Suprapubic skin (tissue), 4 donors: ENCODE data around the gene TRIM71. TPM values are rescaled to one million over a fixed set of nuclear protein-coding genes. Genes with fewer than 3 reads are reported as not detected.

Source experiments
- DNase-seq, 2 donors: peaks; one replicate each; pipeline ENCODE4 v3.0.0-alpha.2; 2019; ENCODE audit warnings: low spot score in 2 of 2
- H3K27ac ChIP-seq: fragments of 200-600 bp; sonication (generic); one replicate; pipeline ENCODE4 v1.5.1; 2019
- H3K27me3 ChIP-seq: fragments of 200-600 bp; sonication (generic); one replicate; pipeline ENCODE4 v1.5.1; 2019
- H3K36me3 ChIP-seq: fragments of 200-600 bp; sonication (generic); one replicate; pipeline ENCODE4 v1.5.1; 2019
- H3K4me1 ChIP-seq: fragments of 200-600 bp; sonication (generic); one replicate; pipeline ENCODE4 v1.5.1; 2019
- H3K4me3 ChIP-seq: fragments of 200-600 bp; sonication (generic); one replicate; pipeline ENCODE4 v1.5.1; 2019; ENCODE audit warnings: mild to moderate bottlenecking
- H3K9me3 ChIP-seq: fragments of 200-600 bp; sonication (generic); one replicate; pipeline ENCODE4 v1.5.1; 2019
- EP300 ChIP-seq: sonication (generic); formaldehyde crosslinking; IDR thresholded peaks from one replicate; pipeline ENCODE4 v1.6.1; 2017; ENCODE audit warnings: antibody characterized with exemption
- POLR2A ChIP-seq, 2 donors: fragments of 450-650 bp; IDR thresholded peaks; one replicate each; pipeline ENCODE4 v1.6.1; 2017; ENCODE audit warnings: antibody characterized with exemption in 2 of 2, mild to moderate bottlenecking in 2 of 2, moderate library complexity in 2 of 2
- POLR2AphosphoS5 ChIP-seq, 3 donors: sonication (generic); formaldehyde crosslinking; IDR thresholded peaks; one replicate each; pipeline ENCODE4 v1.6.1; 2017; ENCODE audit warnings: antibody characterized with exemption in 3 of 3
- WGBS: methylation state at CpG from one replicate; pipeline ENCODE4 v1.1.5; 2018; 5-methylcytosine and 5-hydroxymethylcytosine counted together
- total RNA-seq, 4 donors: library from RNA; depleted of rRNA; stranded (reverse); fragments of >200 nt; gene quantifications; one replicate each; pipeline ENCODE4 v1.1.0, GENCODE V29; 2016
- TF ChIP-seq, protein P1 (sequence below), 2 donors: fragments of 200-600 bp in 1 of 2; fragments of 450-650 bp in 1 of 2; sonication (generic) in 1 of 2; IDR thresholded peaks; one replicate each; pipeline ENCODE4 v1.5.1; 2016 to 2019; ENCODE audit warnings: antibody characterized with exemption in 2 of 2, mild to moderate bottlenecking in 1 of 2, moderate library complexity in 1 of 2

The TRIM71 gene
- total RNA-seq, 4 donors from 2014 or later = not detected

DNA sequence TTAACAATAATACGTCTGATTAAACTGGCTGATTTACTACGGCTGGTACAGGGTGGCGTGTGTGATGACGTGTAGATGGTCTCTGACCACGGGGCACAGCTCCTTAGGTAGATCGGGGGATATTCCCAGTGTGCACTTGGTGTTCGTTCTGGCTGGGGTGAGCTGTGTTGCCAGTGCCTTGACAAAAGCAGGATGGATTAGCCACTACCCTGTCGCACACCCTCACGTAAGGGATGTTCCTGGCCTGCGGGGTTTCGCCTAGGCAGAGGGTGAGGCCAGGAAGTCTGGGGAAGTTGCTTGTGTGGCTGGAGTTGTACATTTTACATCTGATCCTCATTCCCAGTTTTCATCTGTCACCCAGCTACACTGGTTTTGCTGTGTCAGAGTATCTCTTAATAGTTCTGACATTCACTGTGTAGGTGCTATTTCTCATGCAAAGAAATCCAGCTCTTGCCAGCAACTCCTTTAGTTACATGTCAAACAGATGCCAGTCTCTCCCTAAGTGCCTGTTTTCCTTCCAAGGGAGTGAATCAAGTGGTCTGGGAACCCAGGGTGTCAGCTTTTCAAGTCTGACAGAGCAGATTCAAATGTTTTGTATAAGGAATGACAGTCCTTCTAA, 67.6 kb downstream of the TRIM71 start:
- no peaks in the 10 kb centered on the region for H3K4me1 ChIP-seq
- TF ChIP-seq POLR2A (IDR thresholded peaks at IDR 0.05) (no peak), POLR2AphosphoS5 (IDR thresholded peaks at IDR 0.05) (no peak), EP300 (no peak)
- TF ChIP-seq, protein P1, sequence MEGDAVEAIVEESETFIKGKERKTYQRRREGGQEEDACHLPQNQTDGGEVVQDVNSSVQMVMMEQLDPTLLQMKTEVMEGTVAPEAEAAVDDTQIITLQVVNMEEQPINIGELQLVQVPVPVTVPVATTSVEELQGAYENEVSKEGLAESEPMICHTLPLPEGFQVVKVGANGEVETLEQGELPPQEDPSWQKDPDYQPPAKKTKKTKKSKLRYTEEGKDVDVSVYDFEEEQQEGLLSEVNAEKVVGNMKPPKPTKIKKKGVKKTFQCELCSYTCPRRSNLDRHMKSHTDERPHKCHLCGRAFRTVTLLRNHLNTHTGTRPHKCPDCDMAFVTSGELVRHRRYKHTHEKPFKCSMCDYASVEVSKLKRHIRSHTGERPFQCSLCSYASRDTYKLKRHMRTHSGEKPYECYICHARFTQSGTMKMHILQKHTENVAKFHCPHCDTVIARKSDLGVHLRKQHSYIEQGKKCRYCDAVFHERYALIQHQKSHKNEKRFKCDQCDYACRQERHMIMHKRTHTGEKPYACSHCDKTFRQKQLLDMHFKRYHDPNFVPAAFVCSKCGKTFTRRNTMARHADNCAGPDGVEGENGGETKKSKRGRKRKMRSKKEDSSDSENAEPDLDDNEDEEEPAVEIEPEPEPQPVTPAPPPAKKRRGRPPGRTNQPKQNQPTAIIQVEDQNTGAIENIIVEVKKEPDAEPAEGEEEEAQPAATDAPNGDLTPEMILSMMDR (IDR thresholded peaks at IDR 0.05) = no peak
- no peaks in the 10 kb centered on the region for H3K9me3 ChIP-seq
- DNase-seq = no peak
- no peak overlapping the region for H3K27ac ChIP-seq
- no peaks in the 10 kb centered on the region for H3K27me3 ChIP-seq
- H3K4me3 ChIP-seq = no peak overlapping the region
- WGBS = 92% methylated on average over 11 of the region's 11 CpGs
- no peaks in the 10 kb centered on the region for H3K36me3 ChIP-seq

DNA sequence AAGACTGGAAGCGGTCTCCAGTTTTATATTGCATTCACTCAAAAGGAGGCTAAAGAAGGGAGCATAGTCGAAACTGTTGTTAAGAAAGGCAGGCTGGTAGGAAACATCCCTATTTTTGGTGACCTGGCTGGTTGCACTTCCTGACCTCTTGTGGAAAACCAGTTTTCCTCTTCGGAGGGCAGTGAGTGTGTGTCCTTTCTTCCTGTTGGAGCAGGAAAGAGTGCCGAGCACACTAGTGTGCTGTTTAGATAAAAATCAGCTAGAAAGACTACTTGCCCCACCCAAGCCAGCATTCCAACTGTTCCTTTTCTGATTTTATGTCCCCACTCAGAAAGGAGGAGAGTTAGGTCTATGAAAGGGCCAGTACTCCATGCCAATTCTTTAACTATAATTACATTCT, 68.5 kb downstream of the TRIM71 start:
- DNase-seq = no peak
- no peaks in the 10 kb centered on the region for H3K27me3 ChIP-seq
- no peaks in the 10 kb centered on the region for H3K9me3 ChIP-seq
- H3K36me3 ChIP-seq = no peaks in the 10 kb centered on the region
- H3K4me1 ChIP-seq = no peaks in the 10 kb centered on the region
- whole genome bisulfite sequencing = 66% methylated on average over 4 of the region's 4 CpGs
- H3K4me3 ChIP-seq = no peak overlapping the region
- no peak overlapping the region for H3K27ac ChIP-seq
- no peak for TF ChIP-seq POLR2A (IDR thresholded peaks at IDR 0.05)
- TF ChIP-seq EP300 = no peak
- no peak for TF ChIP-seq POLR2AphosphoS5 (IDR thresholded peaks at IDR 0.05)
- TF ChIP-seq, protein P1 (IDR thresholded peaks at IDR 0.05) = no peak

DNA sequence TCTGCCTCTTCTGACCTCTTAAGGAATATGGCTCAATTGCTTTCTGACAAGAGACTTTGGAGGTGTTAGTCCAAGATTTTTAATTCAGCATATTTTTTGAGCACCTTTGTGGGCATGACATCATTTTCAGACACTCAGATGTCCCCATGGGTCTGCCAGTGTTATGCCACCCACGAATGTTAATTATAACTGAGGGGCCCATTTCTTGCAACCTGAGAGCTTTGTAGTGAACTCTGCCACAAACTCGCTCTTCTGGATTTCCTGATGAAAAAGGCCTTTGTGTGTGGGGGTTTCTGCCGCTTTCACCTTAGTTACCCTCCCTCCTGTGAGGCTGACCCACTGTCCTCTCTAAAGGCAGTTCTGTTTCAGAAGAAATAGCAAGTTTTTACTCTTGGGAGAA, 69.1 kb downstream of the TRIM71 start:
- Histone ChIP-seq H3K36me3 (no peaks in the 10 kb centered on the region), H3K27ac (no peak overlapping the region), H3K9me3 (no peaks in the 10 kb centered on the region), H3K4me1 (no peaks in the 10 kb centered on the region), H3K4me3 (no peak overlapping the region), H3K27me3 (no peaks in the 10 kb centered on the region)
- DNase-seq = no peak
- TF ChIP-seq POLR2AphosphoS5 (IDR thresholded peaks at IDR 0.05) (no peak), POLR2A (IDR thresholded peaks at IDR 0.05) (no peak), EP300 (no peak)
- TF ChIP-seq, protein P1 (IDR thresholded peaks at IDR 0.05) = no peak
- WGBS = 73% methylated on average over 3 of the region's 3 CpGs

DNA sequence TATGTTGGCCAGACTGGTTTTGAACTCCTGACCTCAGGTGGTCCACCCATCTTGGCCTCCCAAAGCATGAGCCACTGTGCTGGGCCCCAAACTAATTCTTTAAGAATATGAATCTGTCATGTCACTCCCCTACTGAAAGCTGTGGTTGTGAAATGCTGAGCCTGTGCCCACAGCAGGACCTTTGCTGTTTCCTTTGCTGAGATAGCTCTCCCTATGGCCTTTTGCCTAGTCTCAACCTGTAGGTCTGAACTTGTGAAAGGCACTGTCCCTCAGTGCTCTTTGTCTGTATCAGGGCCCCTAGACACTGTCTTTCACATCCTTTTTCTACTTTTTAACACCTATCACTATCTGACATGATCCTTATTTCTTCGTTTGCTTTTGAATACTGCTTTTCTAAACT, 70.9 kb downstream of the TRIM71 start:
- no peak overlapping the region for H3K4me3 ChIP-seq
- no peak for DNase-seq
- peaks cover 2% of the 10 kb centered on the region for H3K27me3 ChIP-seq
- no peaks in the 10 kb centered on the region for H3K9me3 ChIP-seq
- H3K4me1 ChIP-seq = no peaks in the 10 kb centered on the region
- 88% methylated on average over 1 of the region's 1 CpG for WGBS
- H3K27ac ChIP-seq = no peak overlapping the region
- no peaks in the 10 kb centered on the region for H3K36me3 ChIP-seq
- TF ChIP-seq POLR2AphosphoS5 (IDR thresholded peaks at IDR 0.05) = no peak
- TF ChIP-seq POLR2A (IDR thresholded peaks at IDR 0.05) = no peak
- TF ChIP-seq, protein P1 (IDR thresholded peaks at IDR 0.05) = no peak
- no peak for TF ChIP-seq EP300

DNA sequence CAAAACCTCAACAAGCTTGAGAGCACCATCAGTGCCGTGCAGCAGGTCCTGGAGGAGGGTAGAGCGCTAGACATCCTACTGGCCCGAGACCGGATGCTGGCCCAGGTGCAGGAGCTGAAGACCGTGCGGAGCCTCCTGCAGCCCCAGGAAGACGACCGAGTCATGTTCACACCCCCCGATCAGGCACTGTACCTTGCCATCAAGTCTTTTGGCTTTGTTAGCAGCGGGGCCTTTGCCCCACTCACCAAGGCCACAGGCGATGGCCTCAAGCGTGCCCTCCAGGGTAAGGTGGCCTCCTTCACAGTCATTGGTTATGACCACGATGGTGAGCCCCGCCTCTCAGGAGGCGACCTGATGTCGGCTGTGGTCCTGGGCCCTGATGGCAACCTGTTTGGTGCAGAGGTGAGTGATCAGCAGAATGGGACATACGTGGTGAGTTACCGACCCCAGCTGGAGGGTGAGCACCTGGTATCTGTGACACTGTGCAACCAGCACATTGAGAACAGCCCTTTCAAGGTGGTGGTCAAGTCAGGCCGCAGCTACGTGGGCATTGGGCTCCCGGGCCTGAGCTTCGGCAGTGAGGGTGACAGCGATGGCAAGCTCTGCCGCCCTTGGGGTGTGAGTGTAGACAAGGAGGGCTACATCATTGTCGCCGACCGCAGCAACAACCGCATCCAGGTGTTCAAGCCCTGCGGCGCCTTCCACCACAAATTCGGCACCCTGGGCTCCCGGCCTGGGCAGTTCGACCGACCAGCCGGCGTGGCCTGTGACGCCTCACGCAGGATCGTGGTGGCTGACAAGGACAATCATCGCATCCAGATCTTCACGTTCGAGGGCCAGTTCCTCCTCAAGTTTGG, 72.9 kb downstream of the TRIM71 start:
- H3K36me3 ChIP-seq = no peaks in the 10 kb centered on the region
- peaks cover 8% of the 10 kb centered on the region for H3K27me3 ChIP-seq
- no peaks in the 10 kb centered on the region for H3K4me1 ChIP-seq
- H3K4me3 ChIP-seq = no peak overlapping the region
- no peaks in the 10 kb centered on the region for H3K9me3 ChIP-seq
- H3K27ac ChIP-seq = no peak overlapping the region
- 92% methylated on average over 24 of the region's 42 CpGs for WGBS
- TF ChIP-seq EP300 (no peak), POLR2A (IDR thresholded peaks at IDR 0.05) (no peak), POLR2AphosphoS5 (IDR thresholded peaks at IDR 0.05) (no peak)
- TF ChIP-seq, protein P1 (IDR thresholded peaks at IDR 0.05) = no peak
- no peak for DNase-seq
